ENCODE data around the gene KDM6A. TPM values are rescaled to one million over a fixed set of nuclear protein-coding genes. Genes with fewer than 3 reads are reported as not detected.

KDM6A gene
- total RNA-seq, 1 experiment from 2014 or later: 45.0 TPM

GRCh38 chrX:44944894-44945293, 71.9 kb downstream of the KDM6A start:
- CTCF ChIA-PET: no interaction called here
- TF ChIP-seq, protein P1, sequence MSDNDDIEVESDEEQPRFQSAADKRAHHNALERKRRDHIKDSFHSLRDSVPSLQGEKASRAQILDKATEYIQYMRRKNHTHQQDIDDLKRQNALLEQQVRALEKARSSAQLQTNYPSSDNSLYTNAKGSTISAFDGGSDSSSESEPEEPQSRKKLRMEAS (CRISPR knock-in tag; IDR thresholded peaks at IDR 0.05): no peak
- TF ChIP-seq FOXJ3 (CRISPR knock-in tag; IDR thresholded peaks at IDR 0.05; ENCODE audit: borderline replicate concordance) (no peak), ZBTB21 (CRISPR knock-in tag; IDR thresholded peaks at IDR 0.05; ENCODE audit: borderline replicate concordance) (no peak), CREM (CRISPR knock-in tag; IDR thresholded peaks at IDR 0.05) (no peak), ZNF281 (CRISPR knock-in tag; IDR thresholded peaks at IDR 0.05) (no peak), AR (CRISPR knock-in tag; IDR thresholded peaks at IDR 0.05) (no peak), SP1 (CRISPR knock-in tag; conservative IDR thresholded peaks at IDR 0.05) (no peak), ARID4B (CRISPR knock-in tag; IDR thresholded peaks at IDR 0.05; ENCODE audit: borderline replicate concordance) (no peak)
- TF ChIP-seq, protein P2, sequence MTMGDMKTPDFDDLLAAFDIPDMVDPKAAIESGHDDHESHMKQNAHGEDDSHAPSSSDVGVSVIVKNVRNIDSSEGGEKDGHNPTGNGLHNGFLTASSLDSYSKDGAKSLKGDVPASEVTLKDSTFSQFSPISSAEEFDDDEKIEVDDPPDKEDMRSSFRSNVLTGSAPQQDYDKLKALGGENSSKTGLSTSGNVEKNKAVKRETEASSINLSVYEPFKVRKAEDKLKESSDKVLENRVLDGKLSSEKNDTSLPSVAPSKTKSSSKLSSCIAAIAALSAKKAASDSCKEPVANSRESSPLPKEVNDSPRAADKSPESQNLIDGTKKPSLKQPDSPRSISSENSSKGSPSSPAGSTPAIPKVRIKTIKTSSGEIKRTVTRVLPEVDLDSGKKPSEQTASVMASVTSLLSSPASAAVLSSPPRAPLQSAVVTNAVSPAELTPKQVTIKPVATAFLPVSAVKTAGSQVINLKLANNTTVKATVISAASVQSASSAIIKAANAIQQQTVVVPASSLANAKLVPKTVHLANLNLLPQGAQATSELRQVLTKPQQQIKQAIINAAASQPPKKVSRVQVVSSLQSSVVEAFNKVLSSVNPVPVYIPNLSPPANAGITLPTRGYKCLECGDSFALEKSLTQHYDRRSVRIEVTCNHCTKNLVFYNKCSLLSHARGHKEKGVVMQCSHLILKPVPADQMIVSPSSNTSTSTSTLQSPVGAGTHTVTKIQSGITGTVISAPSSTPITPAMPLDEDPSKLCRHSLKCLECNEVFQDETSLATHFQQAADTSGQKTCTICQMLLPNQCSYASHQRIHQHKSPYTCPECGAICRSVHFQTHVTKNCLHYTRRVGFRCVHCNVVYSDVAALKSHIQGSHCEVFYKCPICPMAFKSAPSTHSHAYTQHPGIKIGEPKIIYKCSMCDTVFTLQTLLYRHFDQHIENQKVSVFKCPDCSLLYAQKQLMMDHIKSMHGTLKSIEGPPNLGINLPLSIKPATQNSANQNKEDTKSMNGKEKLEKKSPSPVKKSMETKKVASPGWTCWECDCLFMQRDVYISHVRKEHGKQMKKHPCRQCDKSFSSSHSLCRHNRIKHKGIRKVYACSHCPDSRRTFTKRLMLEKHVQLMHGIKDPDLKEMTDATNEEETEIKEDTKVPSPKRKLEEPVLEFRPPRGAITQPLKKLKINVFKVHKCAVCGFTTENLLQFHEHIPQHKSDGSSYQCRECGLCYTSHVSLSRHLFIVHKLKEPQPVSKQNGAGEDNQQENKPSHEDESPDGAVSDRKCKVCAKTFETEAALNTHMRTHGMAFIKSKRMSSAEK (CRISPR knock-in tag; IDR thresholded peaks at IDR 0.05; ENCODE audit: borderline replicate concordance): no peak
- H3K9me3 Mint-ChIP-seq: no peaks in the 10 kb centered on the region
- ATAC-seq (no peak), DNase-seq (ENCODE audit: low spot score) (no peak)
- no peaks in the 10 kb centered on the region for H3K27me3 Mint-ChIP-seq (ENCODE audit: low read depth)
- H3K27ac Mint-ChIP-seq: no peak overlapping the region
- 0 out of 2 replicates have a peak, but pooled peaks cover 2% of the 10 kb centered on the region for H3K36me3 Mint-ChIP-seq
- no peak overlapping the region for H3K4me3 Mint-ChIP-seq
- POLR2A ChIA-PET: no interaction called here
- H3K4me1 Mint-ChIP-seq: peaks cover 32% of the 10 kb centered on the region

DNA sequence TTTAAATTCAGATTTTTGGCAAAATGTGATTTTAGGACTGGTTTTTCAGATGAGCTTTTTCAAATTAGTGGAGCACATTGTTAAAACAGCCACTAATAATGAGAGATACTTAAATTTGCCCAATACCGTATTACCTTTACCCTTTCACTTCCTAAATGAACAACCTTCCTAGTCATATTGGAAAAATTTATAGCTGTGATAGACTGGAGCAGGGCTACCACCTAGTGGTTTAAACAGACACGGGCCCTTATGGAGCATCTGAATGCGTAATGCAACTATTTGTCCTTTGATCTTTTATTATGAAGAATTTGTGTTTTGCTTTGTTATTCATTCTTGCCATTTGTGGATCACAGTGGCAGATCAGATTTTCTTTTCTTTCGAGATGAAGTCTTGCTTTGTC, 72.7 kb downstream of the KDM6A start:
- H3K27ac Mint-ChIP-seq: no peak overlapping the region
- no peak for DNase-seq (ENCODE audit: low spot score)
- H3K36me3 Mint-ChIP-seq: 0 out of 2 replicates have a peak, but pooled peaks cover 2% of the 10 kb centered on the region
- ATAC-seq: no peak
- H3K27me3 Mint-ChIP-seq (ENCODE audit: low read depth): no peaks in the 10 kb centered on the region
- H3K4me3 Mint-ChIP-seq: no peak overlapping the region
- no peaks in the 10 kb centered on the region for H3K9me3 Mint-ChIP-seq
- H3K4me1 Mint-ChIP-seq: peaks cover 38% of the 10 kb centered on the region
- POLR2A ChIA-PET: no interaction called here
- CTCF ChIA-PET: no interaction called here
- TF ChIP-seq, protein P3, sequence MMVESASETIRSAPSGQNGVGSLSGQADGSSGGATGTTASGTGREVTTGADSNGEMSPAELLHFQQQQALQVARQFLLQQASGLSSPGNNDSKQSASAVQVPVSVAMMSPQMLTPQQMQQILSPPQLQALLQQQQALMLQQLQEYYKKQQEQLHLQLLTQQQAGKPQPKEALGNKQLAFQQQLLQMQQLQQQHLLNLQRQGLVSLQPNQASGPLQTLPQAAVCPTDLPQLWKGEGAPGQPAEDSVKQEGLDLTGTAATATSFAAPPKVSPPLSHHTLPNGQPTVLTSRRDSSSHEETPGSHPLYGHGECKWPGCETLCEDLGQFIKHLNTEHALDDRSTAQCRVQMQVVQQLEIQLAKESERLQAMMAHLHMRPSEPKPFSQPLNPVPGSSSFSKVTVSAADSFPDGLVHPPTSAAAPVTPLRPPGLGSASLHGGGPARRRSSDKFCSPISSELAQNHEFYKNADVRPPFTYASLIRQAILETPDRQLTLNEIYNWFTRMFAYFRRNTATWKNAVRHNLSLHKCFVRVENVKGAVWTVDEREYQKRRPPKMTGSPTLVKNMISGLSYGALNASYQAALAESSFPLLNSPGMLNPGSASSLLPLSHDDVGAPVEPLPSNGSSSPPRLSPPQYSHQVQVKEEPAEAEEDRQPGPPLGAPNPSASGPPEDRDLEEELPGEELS (CRISPR knock-in tag; IDR thresholded peaks at IDR 0.05): no peak
- TF ChIP-seq NR3C1 (CRISPR knock-in tag; conservative IDR thresholded peaks at IDR 0.05; ENCODE audit: low read depth): no peak
- TF ChIP-seq ZNF263 (CRISPR knock-in tag; IDR thresholded peaks at IDR 0.05; ENCODE audit: low read depth): no peak
- TF ChIP-seq ATF1 (CRISPR knock-in tag; IDR thresholded peaks at IDR 0.05): no peak
- no peak for TF ChIP-seq ZNF416 (CRISPR knock-in tag; IDR thresholded peaks at IDR 0.05)
- TF ChIP-seq FOXK1 (CRISPR knock-in tag; IDR thresholded peaks at IDR 0.05): no peak
- TF ChIP-seq ELF4 (CRISPR knock-in tag; IDR thresholded peaks at IDR 0.05; ENCODE audit: low read depth): no peak
- no peak for TF ChIP-seq MYBL2 (CRISPR knock-in tag; IDR thresholded peaks at IDR 0.05)

Data from WTC11 (cell line).